Panc1 (cell line): ENCODE measurements around the gene DSCAML1.
"Not testable (repeated sequence)": the region's sequence is repeated elsewhere in the genome, so short reads cannot be mapped to it uniquely, and the experiment has no call there.

ENCODE experiments used
- SIN3A ChIP-seq: IDR thresholded peaks from 2 replicates; pipeline ENCODE4 v1.6.1; 2012; ENCODE audit warnings: low read depth, mild to moderate bottlenecking, low read length, moderate library complexity, borderline replicate concordance; ENCODE audit not compliant: insufficient read depth
- TF ChIP-seq, protein P1 (sequence below), 2 experiments: IDR thresholded peaks; 2 replicates each; pipeline ENCODE4 v1.6.1; 2011 to 2012; ENCODE audit warnings: low read depth in 2 of 2, control low read depth in 1 of 2, low read length in 1 of 2, mild to moderate bottlenecking in 1 of 2, moderate library complexity in 1 of 2; ENCODE audit not compliant: insufficient read depth in 1 of 2

DNA sequence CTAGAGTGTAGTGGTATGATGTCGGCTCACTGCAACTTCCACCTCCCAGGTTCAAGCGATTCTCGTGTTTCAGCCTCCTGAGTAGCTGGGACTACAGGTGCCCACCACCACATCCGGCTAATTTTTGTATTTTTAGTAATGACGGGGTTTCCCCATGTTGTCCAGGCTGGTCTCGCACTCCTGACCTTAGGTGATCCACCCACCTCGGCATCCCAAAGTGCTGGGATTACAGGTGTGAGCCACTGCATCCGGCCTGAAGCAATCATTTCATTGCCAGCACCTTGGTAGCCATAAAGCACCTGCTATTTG lies 340.3 kb downstream of the DSCAML1 start:
- not testable (repeated sequence) for TF ChIP-seq SIN3A
- TF ChIP-seq, protein P1, sequence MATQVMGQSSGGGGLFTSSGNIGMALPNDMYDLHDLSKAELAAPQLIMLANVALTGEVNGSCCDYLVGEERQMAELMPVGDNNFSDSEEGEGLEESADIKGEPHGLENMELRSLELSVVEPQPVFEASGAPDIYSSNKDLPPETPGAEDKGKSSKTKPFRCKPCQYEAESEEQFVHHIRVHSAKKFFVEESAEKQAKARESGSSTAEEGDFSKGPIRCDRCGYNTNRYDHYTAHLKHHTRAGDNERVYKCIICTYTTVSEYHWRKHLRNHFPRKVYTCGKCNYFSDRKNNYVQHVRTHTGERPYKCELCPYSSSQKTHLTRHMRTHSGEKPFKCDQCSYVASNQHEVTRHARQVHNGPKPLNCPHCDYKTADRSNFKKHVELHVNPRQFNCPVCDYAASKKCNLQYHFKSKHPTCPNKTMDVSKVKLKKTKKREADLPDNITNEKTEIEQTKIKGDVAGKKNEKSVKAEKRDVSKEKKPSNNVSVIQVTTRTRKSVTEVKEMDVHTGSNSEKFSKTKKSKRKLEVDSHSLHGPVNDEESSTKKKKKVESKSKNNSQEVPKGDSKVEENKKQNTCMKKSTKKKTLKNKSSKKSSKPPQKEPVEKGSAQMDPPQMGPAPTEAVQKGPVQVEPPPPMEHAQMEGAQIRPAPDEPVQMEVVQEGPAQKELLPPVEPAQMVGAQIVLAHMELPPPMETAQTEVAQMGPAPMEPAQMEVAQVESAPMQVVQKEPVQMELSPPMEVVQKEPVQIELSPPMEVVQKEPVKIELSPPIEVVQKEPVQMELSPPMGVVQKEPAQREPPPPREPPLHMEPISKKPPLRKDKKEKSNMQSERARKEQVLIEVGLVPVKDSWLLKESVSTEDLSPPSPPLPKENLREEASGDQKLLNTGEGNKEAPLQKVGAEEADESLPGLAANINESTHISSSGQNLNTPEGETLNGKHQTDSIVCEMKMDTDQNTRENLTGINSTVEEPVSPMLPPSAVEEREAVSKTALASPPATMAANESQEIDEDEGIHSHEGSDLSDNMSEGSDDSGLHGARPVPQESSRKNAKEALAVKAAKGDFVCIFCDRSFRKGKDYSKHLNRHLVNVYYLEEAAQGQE (IDR thresholded peaks at IDR 0.05; ENCODE audit: insufficient read depth in 1 of 2, low read depth in 2 of 2, low read length in 1 of 2) = not testable (repeated sequence)
